Activated CD8-positive, alpha-beta memory T cell treated with anti-CD3 and anti-CD28 coated beads, Interleukin-2, amount 50 U/mL, for 4 hours (primary cell): ENCODE data around the gene RNF19B.
A peak's percentile ranks its signal among the peaks of the same experiment; 100 is the strongest.
"Not testable (repeated sequence)": the region's sequence is repeated elsewhere in the genome, so short reads cannot be mapped to it uniquely, and the experiment has no call there.

Source experiments
- DNase-seq: peaks from one replicate; pipeline ENCODE4 v3.0.0-alpha.2; 2020

RNF19B gene

DNA sequence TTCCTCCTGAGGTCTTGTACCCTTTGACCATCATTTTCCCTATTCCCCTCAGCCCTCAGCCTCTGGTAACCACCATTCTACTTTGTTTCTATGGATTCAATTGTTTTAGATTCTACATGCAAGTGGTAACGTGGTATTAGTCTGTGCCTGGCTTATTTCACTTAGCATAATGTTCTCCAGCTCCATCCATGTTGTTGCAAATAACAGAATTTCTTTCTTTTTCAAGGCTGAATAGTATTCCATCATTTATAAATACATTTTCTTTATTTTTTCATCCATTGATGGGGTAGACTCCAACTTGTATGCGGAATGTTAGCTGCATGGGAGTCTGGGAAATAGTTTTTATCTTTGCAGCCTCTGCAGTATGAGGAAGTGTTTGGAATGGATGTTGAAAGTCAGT is 37.2 kb downstream of the RNF19B start:
- no peak for DNase-seq

DNA sequence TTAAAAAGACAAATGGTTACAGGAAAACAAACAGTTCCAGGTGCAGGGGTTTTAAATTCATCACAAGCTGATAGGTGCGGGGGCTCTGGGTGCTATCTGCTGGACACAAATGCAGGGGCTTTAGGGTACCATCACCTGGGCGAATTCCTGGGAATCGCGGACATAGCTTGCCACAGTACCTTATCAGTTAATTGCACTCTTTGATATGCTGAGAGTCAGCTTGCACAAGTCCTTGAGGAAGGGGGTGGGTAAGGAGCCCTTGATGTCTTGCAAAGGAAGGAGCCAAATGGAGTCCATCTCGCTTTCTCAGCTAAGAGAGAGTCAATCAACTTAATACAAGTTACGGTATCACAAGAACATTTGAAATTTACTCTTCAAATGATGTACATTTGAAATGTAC is 38.0 kb downstream of the RNF19B start:
- DNase-seq = no peak

GRCh38 chr1:32925403-32926162 is 39.0 kb downstream of the RNF19B start:
- DNase-seq = no peak

- peak; percentile 21 for DNase-seq
Observed at GRCh38 chr1:32924881-32925344, 39.7 kb downstream of the RNF19B start.

DNA sequence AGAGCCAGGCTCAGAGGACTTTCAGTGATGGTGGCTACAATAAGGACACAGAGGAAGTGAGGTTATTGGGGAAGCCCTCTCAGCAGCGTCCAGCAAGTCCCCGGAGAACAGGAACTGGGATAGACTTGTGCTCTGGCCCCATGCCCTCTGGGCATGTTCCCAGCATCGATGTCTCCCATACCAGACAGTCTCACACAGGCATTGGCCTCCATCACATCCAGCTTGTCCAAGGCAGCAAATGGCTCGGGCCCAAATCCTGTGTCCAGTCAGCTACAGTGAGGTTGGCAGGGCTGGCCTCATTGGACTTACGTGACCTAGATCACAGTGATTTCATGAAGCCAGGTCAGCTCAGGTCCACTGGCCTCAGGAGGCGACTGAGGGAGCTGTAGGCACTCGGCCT is 43.8 kb downstream of the RNF19B start:
- no peak for DNase-seq

GRCh38 chr1:32919811-32920733 is 44.5 kb downstream of the RNF19B start:
- DNase-seq = no peak

DNA sequence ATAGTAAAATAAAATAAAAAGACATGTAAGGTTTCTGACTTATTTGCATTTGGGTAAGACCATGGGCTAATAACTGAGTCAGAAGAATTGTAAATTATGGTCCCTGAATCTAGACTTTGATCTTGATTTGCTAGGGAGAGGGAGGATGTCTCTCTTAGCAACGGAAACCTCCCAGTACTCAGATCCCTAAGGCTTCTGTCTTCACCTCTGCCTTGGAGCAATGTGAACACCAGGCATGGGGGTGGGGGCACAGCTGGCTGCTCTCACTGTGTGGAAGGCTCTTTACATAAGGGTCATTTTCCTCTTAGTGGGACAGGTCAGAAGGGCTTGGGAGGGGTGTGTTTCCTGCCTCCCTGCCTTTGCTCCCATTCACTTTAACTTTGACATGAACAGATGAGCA is 46.4 kb downstream of the RNF19B start:
- no peak for DNase-seq

DNA sequence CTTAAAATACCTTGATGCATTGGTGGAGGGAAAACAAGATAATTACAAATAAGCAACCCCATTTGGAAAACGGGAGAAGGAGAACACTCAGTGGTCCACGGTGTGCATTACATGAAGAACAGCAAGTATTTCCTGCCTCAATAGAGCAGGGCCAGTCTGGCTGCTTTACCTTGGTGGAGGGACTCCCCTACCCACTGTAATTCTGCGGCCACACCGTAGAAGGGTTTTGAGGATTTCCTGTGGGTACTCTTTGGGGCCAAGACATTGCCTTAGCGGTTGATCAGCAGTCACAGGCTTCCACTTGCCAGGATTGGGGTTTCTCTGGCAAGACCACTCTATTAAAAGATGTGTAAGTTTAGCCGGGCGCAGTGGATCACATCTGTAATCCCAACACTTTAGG is 47.1 kb downstream of the RNF19B start:
- DNase-seq = no peak

GRCh38 chr1:32915766-32916706 is 48.6 kb downstream of the RNF19B start:
- no peak for DNase-seq

- DNase-seq = no peak
Observed at GRCh38 chr1:32910319-32910718, 54.3 kb downstream of the RNF19B start.

DNA sequence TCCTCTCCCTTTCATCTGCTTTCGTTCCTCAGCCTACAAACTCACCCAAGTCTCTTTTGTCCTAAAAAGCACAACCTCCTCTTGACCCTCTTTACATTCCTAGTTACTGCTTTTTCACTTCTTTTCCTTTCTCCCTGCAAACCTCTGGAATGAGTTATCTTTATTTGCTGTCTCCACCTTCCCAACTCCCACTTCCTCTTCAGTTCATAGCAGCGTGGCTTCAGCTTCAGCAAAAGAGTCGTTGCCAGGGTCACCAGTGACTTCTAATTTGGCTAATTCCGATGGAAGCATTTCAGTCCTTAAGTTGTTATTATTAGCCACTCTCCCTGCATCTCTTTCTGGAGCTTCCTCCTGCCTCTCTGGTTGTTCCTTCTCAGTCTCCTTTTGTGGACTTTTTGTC is 57.2 kb downstream of the RNF19B start:
- DNase-seq = no peak

- no peak for DNase-seq
Observed at GRCh38 chr1:32906654-32907053, 58.0 kb downstream of the RNF19B start.

- not testable (repeated sequence) for DNase-seq
Observed at GRCh38 chr1:32905588-32905987, 59.0 kb downstream of the RNF19B start.

DNA sequence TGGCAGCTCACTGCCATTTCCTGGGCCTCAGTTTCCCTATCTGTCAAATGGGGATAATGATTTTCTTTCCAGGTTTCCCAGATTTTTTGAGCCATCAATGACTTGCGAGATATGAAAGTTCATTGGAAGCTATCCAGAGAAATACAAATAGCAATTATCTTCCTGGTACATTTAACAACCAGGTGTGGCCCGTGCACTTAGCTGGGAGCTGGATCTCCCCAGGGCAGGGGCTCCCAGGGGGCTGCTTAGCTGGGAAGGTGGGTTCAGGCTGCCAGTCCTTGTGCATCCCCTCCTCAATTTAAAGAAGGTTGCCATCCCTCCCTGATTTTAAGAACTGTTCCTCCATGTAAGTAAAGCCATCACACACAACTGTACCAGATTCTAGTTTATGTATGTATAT is 59.8 kb downstream of the RNF19B start:
- no peak for DNase-seq

DNA sequence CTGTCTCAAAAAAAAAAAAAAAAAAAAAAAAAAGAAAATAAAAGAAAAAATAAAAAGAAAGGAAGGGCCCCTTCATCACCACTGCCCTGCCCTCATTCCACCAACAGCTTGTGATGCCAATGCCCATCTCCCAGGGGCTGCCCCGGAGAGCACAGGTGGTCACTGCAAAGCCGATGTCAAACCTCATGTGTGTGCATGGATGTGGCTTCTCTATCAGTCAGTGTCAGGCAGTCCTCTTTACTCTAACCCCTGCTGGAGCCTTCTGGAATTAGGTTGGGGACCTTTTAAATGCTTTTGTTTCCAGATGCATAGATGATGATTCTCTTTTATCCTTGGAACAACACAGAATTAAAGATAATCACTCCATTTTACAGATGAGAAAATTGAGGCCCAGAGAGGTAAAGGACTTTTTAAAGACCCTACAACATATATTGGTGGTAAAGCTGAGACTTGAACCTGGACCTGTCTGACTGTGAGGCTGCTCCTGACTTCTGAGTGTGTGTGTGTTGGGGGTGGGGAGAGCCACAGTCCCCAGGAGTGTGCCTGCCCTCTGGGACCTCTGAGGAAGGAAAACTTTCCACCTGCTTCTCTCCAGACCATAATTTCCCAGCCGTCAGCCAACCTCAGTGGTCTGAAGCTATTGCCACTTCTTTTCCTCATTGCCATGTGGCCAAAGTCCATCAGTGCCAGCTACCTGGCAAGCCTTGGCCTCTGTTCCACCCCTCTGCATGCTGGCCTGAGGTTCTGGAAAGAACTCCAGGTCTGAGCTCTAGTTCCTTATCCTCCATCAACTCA is 60.4 kb downstream of the RNF19B start:
- DNase-seq = no peak

DNA sequence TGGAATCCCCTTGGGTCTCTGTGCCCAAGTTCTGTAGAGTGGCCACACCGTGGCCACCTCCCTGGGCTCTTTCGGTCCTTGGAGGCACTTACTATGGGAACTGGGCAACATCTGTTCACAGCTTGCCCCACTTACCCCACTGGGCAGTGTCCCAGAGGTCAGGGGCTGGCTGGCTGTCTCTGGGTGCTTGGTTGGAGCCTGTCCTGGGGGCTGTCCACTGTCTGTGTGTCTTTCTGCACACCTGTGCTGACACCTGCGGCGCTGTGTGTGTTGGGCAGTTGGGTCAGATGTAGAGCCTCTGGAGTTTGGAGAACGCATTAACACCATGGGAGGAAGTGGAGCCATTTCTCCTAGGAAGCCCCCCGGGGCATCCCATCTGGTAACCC is 62.1 kb downstream of the RNF19B start:
- no peak for DNase-seq

GRCh38 chr1:32901823-32902534 is 62.6 kb downstream of the RNF19B start:
- no peak for DNase-seq

DNA sequence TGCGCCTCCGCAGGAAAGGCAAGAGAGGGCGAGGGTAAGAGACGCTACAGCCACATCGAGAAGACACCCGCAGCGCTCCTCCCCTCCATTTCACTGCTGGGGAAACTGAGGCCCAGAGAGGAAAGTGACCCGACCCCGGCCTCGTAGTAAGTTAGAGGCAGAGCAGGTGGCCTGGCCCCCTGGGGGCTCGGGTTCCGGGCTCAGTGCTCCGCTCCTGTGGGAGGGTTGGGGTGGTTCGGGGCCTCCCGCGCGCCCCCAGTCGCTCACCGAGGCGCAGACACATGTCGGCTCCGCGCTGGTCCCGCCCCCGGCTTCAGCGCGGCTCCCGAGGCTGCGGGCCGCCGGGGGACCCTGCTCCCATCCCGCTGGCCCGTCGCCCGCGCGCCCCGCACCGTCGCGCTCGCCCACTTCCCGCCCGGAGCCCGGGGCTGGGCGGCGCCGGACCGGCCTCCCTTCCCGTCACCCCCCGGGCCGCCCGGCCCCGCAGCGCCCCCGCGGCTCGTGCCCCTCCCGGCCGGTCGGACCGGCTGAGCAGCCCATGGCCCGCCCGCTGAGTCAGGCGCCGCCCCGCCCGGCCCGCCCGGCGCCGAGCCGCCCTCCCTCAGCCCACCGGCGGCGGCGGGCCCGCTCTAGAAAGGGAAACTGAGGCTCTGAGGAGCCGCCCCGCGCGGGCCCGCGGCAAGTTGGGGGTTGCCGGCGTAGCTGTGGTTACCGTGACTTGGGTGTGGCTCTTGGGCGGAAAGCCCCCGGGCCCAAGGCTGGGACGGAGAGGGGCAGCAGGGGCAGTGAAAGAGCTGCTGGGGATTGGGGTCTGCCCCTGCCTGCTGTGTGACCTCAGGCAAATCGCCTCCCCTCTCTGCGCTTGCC is 63.4 kb downstream of the RNF19B start, which contains the start of gene TMEM54:
TSS of gene TMEM54 (minus strand) at position 434 of the 867 bp plus-strand sequence. CDS start at position 283, 151 bp downstream.
- DNase-seq = no peak

GRCh38 chr1:32900371-32900955 is 64.1 kb downstream of the RNF19B start:
- DNase-seq = no peak
